SK-N-SH (cell line): ENCODE data around the gene SORBS1. TPM values are rescaled to one million over a fixed set of nuclear protein-coding genes. Genes with fewer than 3 reads are reported as not detected.

ENCODE experiments used
- CTCF ChIA-PET: fragments of 300-600, 350-600 bp; formaldehyde crosslinking; extraction: SDS; loops from one replicate; lab custom pipeline; 2021; lab: Yijun Ruan, JAX
- POLR2A ChIA-PET: fragments of 350-600 bp; sonication (Branson Sonifier 250); formaldehyde crosslinking; extraction: SDS; loops from one replicate; lab custom pipeline; 2020; ENCODE audit warnings: antibody characterized with exemption, inconsistent platforms; lab: Yijun Ruan, JAX
- DNase-seq: peaks from one replicate; pipeline ENCODE4 v3.0.0; 2012
- H2AFZ ChIP-seq: fragments of 200-600 bp; sonication (generic); 2 replicates; pipeline ENCODE4 v1.8.1; 2016; ENCODE audit warnings: antibody characterized with exemption, mild to moderate bottlenecking, low read depth
- H3F3A ChIP-seq: fragments of 200-600 bp; sonication (generic); replicated peaks from 2 replicates; pipeline ENCODE3; 2016; ENCODE audit warnings: antibody characterized with exemption, mild to moderate bottlenecking; ENCODE audit not compliant: insufficient read depth
- H3K27ac ChIP-seq, 2 experiments: fragments of 200-500 bp in 1 of 2; fragments of 200-600 bp in 1 of 2; sonication (Bioruptor generic) in 1 of 2; sonication (generic), shearing (Covaris generic) in 1 of 2; 2 replicates each; pipeline versions ENCODE4 v1.5.1 to v1.6.1; 2014 to 2016; ENCODE audit warnings: low read depth in 2 of 2, inconsistent platforms in 1 of 2, low read length in 1 of 2, mild to moderate bottlenecking in 1 of 2, mixed read lengths in 1 of 2
- H3K27me3 ChIP-seq: fragments of 200-600 bp; sonication (generic), shearing (Covaris generic); 2 replicates; pipeline ENCODE4 v1.6.1; 2016; ENCODE audit warnings: mixed run types; ENCODE audit not compliant: insufficient read depth
- H3K36me3 ChIP-seq, 2 experiments: fragments of 200-500 bp in 1 of 2; fragments of 200-600 bp in 1 of 2; sonication (Bioruptor generic) in 1 of 2; sonication (generic) in 1 of 2; replicated peaks in 1 of 2; 2 replicates each; pipeline versions ENCODE3 to v1.5.1; 2014 to 2016; ENCODE audit warnings: low read length in 1 of 2, mild to moderate bottlenecking in 1 of 2; ENCODE audit not compliant: insufficient read depth in 2 of 2, control insufficient read depth in 1 of 2
- H3K4me1 ChIP-seq, 2 experiments: fragments of 200-500 bp in 1 of 2; fragments of 200-600 bp in 1 of 2; sonication (Bioruptor generic) in 1 of 2; sonication (generic), shearing (Covaris generic) in 1 of 2; 2 replicates each; pipeline versions ENCODE4 v1.5.1 to v1.6.1; 2014 to 2016; ENCODE audit warnings: low read depth in 1 of 2, low read length in 1 of 2, mixed run types in 1 of 2; ENCODE audit not compliant: insufficient read depth in 2 of 2, control insufficient read depth in 1 of 2
- H3K4me2 ChIP-seq: fragments of 200-600 bp; sonication (generic), shearing (Covaris generic); 2 replicates; pipeline ENCODE4 v1.6.1; 2017; ENCODE audit warnings: mixed run types
- H3K4me3 ChIP-seq, 2 experiments: fragments of 200-500 bp in 1 of 2; fragments of 200-600 bp in 1 of 2; sonication (Bioruptor generic) in 1 of 2; sonication (generic), shearing (Covaris generic) in 1 of 2; 2 replicates each; pipeline versions ENCODE4 v1.5.1 to v1.8.1; 2014 to 2016; ENCODE audit warnings: low read depth in 2 of 2, inconsistent platforms in 1 of 2, low read length in 1 of 2, mild to moderate bottlenecking in 1 of 2, mixed read lengths in 1 of 2, moderate library complexity in 1 of 2
- H3K79me2 ChIP-seq: fragments of 200-600 bp; sonication (generic); 2 replicates; pipeline ENCODE4 v1.8.1; 2017; ENCODE audit warnings: mild to moderate bottlenecking; ENCODE audit not compliant: insufficient read depth
- H3K9ac ChIP-seq: fragments of 200-600 bp; sonication (generic); 2 replicates; pipeline ENCODE4 v1.6.1; 2017; ENCODE audit warnings: mixed run types
- H3K9me2 ChIP-seq: fragments of 200-600 bp; sonication (generic); 2 replicates; pipeline ENCODE4 v1.6.1; 2017; ENCODE audit warnings: mixed run types
- H3K9me3 ChIP-seq: fragments of 200-600 bp; sonication (generic); 2 replicates; pipeline ENCODE4 v1.6.1; 2017; ENCODE audit warnings: mixed run types, mild to moderate bottlenecking, moderate library complexity
- H4K20me1 ChIP-seq: fragments of 200-600 bp; sonication (generic); 2 replicates; pipeline ENCODE4 v1.6.1; 2017; ENCODE audit warnings: mild to moderate bottlenecking, mixed run types; ENCODE audit not compliant: insufficient read depth
- CHD2 ChIP-seq: fragments of 150-350 bp; IDR thresholded peaks from 2 replicates; pipeline ENCODE4 v1.6.1; 2018; ENCODE audit warnings: low read length; ENCODE audit not compliant: partially characterized antibody
- EP300 ChIP-seq, 2 experiments: IDR thresholded peaks; 2 replicates each; pipeline versions ENCODE4 v1.4.0 to v1.6.1; 2012; ENCODE audit warnings: borderline replicate concordance in 1 of 2, low read depth in 1 of 2, low read length in 1 of 2
- EZH2phosphoT487 ChIP-seq: fragments of 200-600 bp; sonication (generic); IDR thresholded peaks from 2 replicates; pipeline ENCODE4 v1.6.1; 2017; ENCODE audit warnings: low read depth, mixed run types, mild to moderate bottlenecking, antibody characterized with exemption, moderate library complexity, borderline replicate concordance
- IRF3 ChIP-seq: fragments of 150-350 bp; IDR thresholded peaks from 2 replicates; pipeline ENCODE4 v1.6.1; 2016; ENCODE audit warnings: mild to moderate bottlenecking, low read depth, low read length
- MEF2A ChIP-seq: IDR thresholded peaks from 2 replicates; pipeline ENCODE4 v1.4.0; 2012; ENCODE audit warnings: low read depth, borderline replicate concordance
- MXI1 ChIP-seq: IDR thresholded peaks from 2 replicates; pipeline ENCODE4 v1.6.1; 2012; ENCODE audit warnings: mild to moderate bottlenecking, low read depth, low read length, improper control_type of control experiment
- NRF1 ChIP-seq: IDR thresholded peaks from 2 replicates; pipeline ENCODE4 v1.6.1; 2012; ENCODE audit warnings: low read depth, mild to moderate bottlenecking, low read length
- POLR2AphosphoS5 ChIP-seq: IDR thresholded peaks from 2 replicates; pipeline ENCODE4 v1.6.1; 2012; ENCODE audit warnings: low read depth, low read length
- RAD21 ChIP-seq: IDR thresholded peaks from 2 replicates; pipeline ENCODE4 v1.6.1; 2012; ENCODE audit warnings: mild to moderate bottlenecking, low read length
- RFX5 ChIP-seq: IDR thresholded peaks from 2 replicates; pipeline ENCODE4 v1.6.1; 2012; ENCODE audit warnings: mild to moderate bottlenecking, improper control_type of control experiment, low read length
- SIN3A ChIP-seq: IDR thresholded peaks from 2 replicates; pipeline ENCODE4 v1.6.1; 2012; ENCODE audit warnings: low read depth, mild to moderate bottlenecking, low read length, moderate library complexity, borderline replicate concordance
- SMC3 ChIP-seq: IDR thresholded peaks from 2 replicates; pipeline ENCODE4 v1.6.1; 2012; ENCODE audit warnings: low read depth, low read length, improper control_type of control experiment
- TAF1 ChIP-seq: IDR thresholded peaks from 2 replicates; pipeline ENCODE4 v1.6.1; 2012; ENCODE audit warnings: low read depth, mild to moderate bottlenecking, low read length, moderate library complexity, borderline replicate concordance
- WGBS: methylation state at CpG from one replicate; pipeline ENCODE4 v1.1.6; 2017; ENCODE audit warnings: low lambda C conversion rate; 5-methylcytosine and 5-hydroxymethylcytosine counted together
- polyA plus RNA-seq, 3 experiments: library from polyadenylated mRNA; depleted of rRNA; stranded (reverse); fragments of >200 nt; gene quantifications; 2 replicates each; pipeline ENCODE4 v1.2.3, GENCODE V29; 2012
- TF ChIP-seq, protein P1 (sequence below): IDR thresholded peaks from 2 replicates; pipeline ENCODE4 v1.6.1; 2012; ENCODE audit warnings: mild to moderate bottlenecking, low read depth, low read length, moderate library complexity
- TF ChIP-seq, protein P2 (sequence below): fragments of 150-350 bp; IDR thresholded peaks from 2 replicates; pipeline ENCODE4 v1.6.1; 2017; ENCODE audit warnings: antibody characterized with exemption, low read length, low read depth, borderline replicate concordance

SORBS1 gene
- polyA plus RNA-seq, 1 of the 3 experiments (the other 2 are of a cell fraction): 0.36 TPM

DNA sequence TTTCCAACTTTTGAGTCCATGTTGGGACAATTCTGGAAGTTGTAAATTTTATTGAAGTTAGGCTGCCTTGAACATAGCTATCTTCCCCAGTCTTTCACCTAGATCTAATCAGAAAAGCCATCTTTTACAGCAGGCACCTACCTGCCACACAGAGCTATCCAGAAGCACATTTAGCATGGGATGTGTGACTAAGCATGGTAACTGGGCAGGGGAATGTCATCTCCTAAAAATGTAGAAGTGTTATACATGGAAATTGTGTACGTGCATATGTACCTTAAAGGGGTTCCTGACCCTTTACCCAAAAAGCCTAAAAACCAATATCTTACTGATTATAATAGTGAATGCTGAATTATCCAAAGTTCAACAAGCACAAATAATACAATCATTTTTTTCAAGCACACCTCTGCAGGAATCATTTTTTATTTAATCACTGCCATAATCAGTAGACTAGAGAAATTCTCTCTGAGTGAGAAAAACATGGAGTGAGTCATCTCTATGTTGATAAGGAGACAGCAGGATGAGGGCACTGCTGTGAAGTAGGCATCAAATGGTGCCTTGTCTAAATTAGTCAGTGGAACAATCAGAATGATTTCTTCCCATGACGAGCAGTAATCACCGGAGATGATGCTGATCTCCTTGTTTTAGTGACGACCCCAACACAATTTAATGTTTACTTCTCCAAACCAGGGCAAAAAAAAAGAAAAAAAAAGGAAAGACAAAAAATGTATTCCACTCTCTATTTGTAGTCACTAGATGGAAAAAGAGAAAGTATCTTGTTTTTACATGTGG lies 75.9 kb downstream of the SORBS1 start (continued):
- TF ChIP-seq IRF3: no peak
- TF ChIP-seq CHD2: no peak
- TF ChIP-seq MXI1: no peak
- TF ChIP-seq, protein P1, sequence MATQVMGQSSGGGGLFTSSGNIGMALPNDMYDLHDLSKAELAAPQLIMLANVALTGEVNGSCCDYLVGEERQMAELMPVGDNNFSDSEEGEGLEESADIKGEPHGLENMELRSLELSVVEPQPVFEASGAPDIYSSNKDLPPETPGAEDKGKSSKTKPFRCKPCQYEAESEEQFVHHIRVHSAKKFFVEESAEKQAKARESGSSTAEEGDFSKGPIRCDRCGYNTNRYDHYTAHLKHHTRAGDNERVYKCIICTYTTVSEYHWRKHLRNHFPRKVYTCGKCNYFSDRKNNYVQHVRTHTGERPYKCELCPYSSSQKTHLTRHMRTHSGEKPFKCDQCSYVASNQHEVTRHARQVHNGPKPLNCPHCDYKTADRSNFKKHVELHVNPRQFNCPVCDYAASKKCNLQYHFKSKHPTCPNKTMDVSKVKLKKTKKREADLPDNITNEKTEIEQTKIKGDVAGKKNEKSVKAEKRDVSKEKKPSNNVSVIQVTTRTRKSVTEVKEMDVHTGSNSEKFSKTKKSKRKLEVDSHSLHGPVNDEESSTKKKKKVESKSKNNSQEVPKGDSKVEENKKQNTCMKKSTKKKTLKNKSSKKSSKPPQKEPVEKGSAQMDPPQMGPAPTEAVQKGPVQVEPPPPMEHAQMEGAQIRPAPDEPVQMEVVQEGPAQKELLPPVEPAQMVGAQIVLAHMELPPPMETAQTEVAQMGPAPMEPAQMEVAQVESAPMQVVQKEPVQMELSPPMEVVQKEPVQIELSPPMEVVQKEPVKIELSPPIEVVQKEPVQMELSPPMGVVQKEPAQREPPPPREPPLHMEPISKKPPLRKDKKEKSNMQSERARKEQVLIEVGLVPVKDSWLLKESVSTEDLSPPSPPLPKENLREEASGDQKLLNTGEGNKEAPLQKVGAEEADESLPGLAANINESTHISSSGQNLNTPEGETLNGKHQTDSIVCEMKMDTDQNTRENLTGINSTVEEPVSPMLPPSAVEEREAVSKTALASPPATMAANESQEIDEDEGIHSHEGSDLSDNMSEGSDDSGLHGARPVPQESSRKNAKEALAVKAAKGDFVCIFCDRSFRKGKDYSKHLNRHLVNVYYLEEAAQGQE: no peak
- TF ChIP-seq POLR2AphosphoS5: no peak

DNA sequence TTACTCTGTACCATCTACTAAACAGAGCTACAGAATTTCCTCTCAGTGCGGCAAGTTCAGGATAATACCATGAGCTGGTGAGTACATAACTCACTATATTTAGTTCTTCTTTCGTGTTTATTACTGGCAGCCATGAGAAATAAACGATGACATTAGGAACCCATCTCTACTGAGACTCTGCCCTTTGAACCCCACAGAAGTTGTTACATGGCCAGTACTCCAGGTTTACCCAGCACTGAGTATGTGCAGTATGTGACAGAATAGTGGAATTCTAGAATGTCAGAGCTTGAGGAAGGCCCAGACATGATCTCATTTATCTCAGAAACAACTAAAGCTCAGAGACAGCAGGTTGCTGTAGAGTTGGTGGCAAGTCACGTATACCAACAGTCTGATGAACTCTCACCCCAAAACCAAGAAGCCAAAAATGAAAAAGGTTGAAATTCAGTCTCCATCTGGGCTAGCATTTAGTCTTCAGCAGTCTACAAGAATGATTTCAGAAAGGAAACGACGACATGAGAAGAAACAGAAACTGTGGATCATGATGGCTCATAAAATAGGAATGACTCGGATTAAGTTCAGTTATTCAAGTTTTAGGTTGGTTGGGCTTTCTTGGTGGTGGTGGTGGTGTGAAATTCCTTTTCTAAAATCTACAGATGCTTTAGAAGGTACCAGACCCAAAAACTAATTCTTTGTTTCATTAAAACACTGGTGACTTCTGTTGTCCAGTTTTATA lies 78.5 kb downstream of the SORBS1 start:
- no peak for DNase-seq

GRCh38 chr10:95480901-95481491 lies 80.2 kb downstream of the SORBS1 start:
- no peaks in the 10 kb centered on the region for H3K9me3 ChIP-seq
- H3K4me3 ChIP-seq: no peak overlapping the region
- no peak overlapping the region for H3K27ac ChIP-seq
- H3K27me3 ChIP-seq: no peaks in the 10 kb centered on the region
- ChIA-PET CTCF (interaction anchor here (0.9 kb wide), 1 partner anchor 16 kb away, joined by 3 read pairs; no protein-coding TSS in a partner anchor), POLR2A (no interaction called here)
- H3K36me3 ChIP-seq: no peaks in the 10 kb centered on the region
- WGBS: 48% methylated on average over 3 of the region's 4 CpGs
- H3K9ac ChIP-seq: no peak overlapping the region
- H3K4me1 ChIP-seq: no peaks in the 10 kb centered on the region; a peak in 1 of 4 replicates
- H3K79me2 ChIP-seq: no peaks in the 10 kb centered on the region
- H2AFZ ChIP-seq: no peak overlapping the region
- H3K9me2 ChIP-seq: no peaks in the 10 kb centered on the region
- DNase-seq: no peak
- H3K4me2 ChIP-seq: no peak overlapping the region
- no peaks in the 10 kb centered on the region for H3F3A ChIP-seq
- H4K20me1 ChIP-seq: no peaks in the 10 kb centered on the region
- TF ChIP-seq RAD21 (no peak), RFX5 (no peak), IRF3 (no peak), EP300 (IDR thresholded peaks at IDR 0.05; ENCODE audit: borderline replicate concordance in 1 of 2, low read depth in 1 of 2, low read length in 1 of 2) (no peak), SIN3A (no peak), NRF1 (no peak), EZH2phosphoT487 (no peak), SMC3 (no peak), TAF1 (no peak)
- TF ChIP-seq, protein P2, sequence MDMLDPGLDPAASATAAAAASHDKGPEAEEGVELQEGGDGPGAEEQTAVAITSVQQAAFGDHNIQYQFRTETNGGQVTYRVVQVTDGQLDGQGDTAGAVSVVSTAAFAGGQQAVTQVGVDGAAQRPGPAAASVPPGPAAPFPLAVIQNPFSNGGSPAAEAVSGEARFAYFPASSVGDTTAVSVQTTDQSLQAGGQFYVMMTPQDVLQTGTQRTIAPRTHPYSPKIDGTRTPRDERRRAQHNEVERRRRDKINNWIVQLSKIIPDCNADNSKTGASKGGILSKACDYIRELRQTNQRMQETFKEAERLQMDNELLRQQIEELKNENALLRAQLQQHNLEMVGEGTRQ: no peak

More for the DNA sequence above, 78.5 kb downstream of the SORBS1 start:
- H3K9me3 ChIP-seq: no peaks in the 10 kb centered on the region
- no peak overlapping the region for H3K27ac ChIP-seq
- no peaks in the 10 kb centered on the region for H3K36me3 ChIP-seq
- no peak overlapping the region for H3K9ac ChIP-seq
- no peaks in the 10 kb centered on the region for H3K27me3 ChIP-seq
- no peaks in the 10 kb centered on the region for H3K9me2 ChIP-seq
- H3K4me1 ChIP-seq: no peaks in the 10 kb centered on the region
- no peaks in the 10 kb centered on the region for H3K79me2 ChIP-seq
- TF ChIP-seq MEF2A: no peak
- POLR2A ChIA-PET: no interaction called here
- no peaks in the 10 kb centered on the region for H4K20me1 ChIP-seq
- CTCF ChIA-PET: no interaction called here
- no peak overlapping the region for H3K4me2 ChIP-seq
- no peak overlapping the region for H2AFZ ChIP-seq
- 71% methylated on average over 7 of the region's 7 CpGs for WGBS
- no peaks in the 10 kb centered on the region for H3F3A ChIP-seq
- no peak overlapping the region for H3K4me3 ChIP-seq
